ENCODE results near the gene KCTD2. TPM values are rescaled to one million over a fixed set of nuclear protein-coding genes. Genes with fewer than 3 reads are reported as not detected.
"Not testable (repeated sequence)": the region's sequence is repeated elsewhere in the genome, so short reads cannot be mapped to it uniquely, and the experiment has no call there.

The KCTD2 gene
- total RNA-seq, 2 donors from 2014 or later, result 24.4 to 104 TPM

GRCh38 chr17:75065562-75066151, 18.6 kb downstream of the KCTD2 start:
- WGBS, result 73% methylated on average over 6 of the region's 6 CpGs

DNA sequence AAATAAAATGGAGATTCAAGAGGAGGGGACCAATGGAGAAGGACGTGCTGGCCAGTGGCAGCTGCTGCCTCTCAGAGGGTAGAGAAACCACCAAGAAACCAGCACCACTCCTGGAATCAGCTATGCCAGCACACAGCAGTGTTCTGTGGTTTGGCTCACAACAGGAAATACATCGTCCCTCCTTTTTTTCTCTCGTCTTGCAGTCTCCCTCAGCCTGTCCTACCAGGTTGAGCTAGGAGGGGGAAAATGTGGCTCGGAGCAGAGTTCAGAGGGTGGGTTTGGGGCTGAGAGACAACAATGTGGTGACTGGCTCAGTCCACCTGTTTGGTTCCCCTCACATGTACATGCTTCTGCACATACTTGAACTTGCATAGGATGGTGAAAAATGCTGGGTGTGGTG, 20.8 kb downstream of the KCTD2 start:
- WGBS, result 51% methylated on average over 4 of the region's 4 CpGs
- H3K27ac ChIP-seq, result no peak overlapping the region
- no peaks in the 10 kb centered on the region for H3K4me1 ChIP-seq (replicated peaks)
- intact Hi-C loops (cut with DNase I), result no loop called here
- TF ChIP-seq POLR2A (IDR thresholded peaks at IDR 0.05) (no peak), POLR2AphosphoS5 (IDR thresholded peaks at IDR 0.05) (no peak), CTCF (IDR thresholded peaks at IDR 0.05) (no peak)
- no peaks in the 10 kb centered on the region for H3K9me3 ChIP-seq
- DNase-seq (ENCODE audit: low spot score), result no peak
- H3K4me3 ChIP-seq, result no peak overlapping the region
- H3K27me3 ChIP-seq (replicated peaks; ENCODE audit: insufficient read depth), result no peaks in the 10 kb centered on the region
- peaks cover 6 to 11% of the 10 kb centered on the region in 2 donors for H3K36me3 ChIP-seq

More at GRCh38 chr17:75065562-75066151, 18.6 kb downstream of the KCTD2 start:
- Histone ChIP-seq H3K36me3 (peaks cover 6 to 15% of the 10 kb centered on the region in 2 donors), H3K27me3 (replicated peaks; ENCODE audit: insufficient read depth) (no peaks in the 10 kb centered on the region), H3K4me3 (no peak overlapping the region), H3K9me3 (no peaks in the 10 kb centered on the region), H3K27ac (no peak overlapping the region), H3K4me1 (replicated peaks) (no peaks in the 10 kb centered on the region)
- intact Hi-C loops (cut with DNase I), result no loop called here
- no peak for TF ChIP-seq CTCF (IDR thresholded peaks at IDR 0.05)
- TF ChIP-seq POLR2A (IDR thresholded peaks at IDR 0.05), result no peak
- no peak for TF ChIP-seq POLR2AphosphoS5 (IDR thresholded peaks at IDR 0.05)
- DNase-seq (ENCODE audit: low spot score), result no peak

DNA sequence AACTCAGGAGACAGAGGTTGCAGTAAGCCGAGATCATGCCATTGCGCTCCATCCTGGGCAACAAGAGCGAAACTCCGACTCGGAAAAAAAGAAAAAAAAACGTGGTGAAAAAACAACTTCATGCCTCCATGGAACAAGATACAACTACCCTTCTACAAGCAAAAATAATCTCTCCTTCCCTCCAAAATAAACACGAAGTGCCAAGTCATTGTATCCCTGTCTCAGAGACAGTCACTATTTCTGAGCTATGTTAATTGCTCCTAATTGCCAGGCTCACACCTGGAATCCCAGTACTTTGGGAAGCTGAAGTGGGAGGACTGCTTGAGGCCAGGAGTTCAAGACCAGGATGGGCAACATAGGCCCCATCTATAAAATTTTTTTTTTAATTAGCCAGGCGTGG, 21.7 kb downstream of the KCTD2 start:
- H3K27ac ChIP-seq, result no peak overlapping the region
- H3K36me3 ChIP-seq, result peaks cover 0 to 3% of the 10 kb centered on the region in 2 donors
- no peaks in the 10 kb centered on the region for H3K4me1 ChIP-seq (replicated peaks)
- H3K27me3 ChIP-seq (replicated peaks; ENCODE audit: insufficient read depth), result no peaks in the 10 kb centered on the region
- H3K9me3 ChIP-seq, result no peaks in the 10 kb centered on the region
- intact Hi-C loops (cut with DNase I), result no loop called here
- TF ChIP-seq POLR2AphosphoS5 (IDR thresholded peaks at IDR 0.05) (no peak), POLR2A (IDR thresholded peaks at IDR 0.05) (no peak), CTCF (IDR thresholded peaks at IDR 0.05) (no peak)
- WGBS, result 81% methylated on average over 8 of the region's 8 CpGs
- H3K4me3 ChIP-seq, result no peak overlapping the region
- DNase-seq (ENCODE audit: low spot score), result no peak

DNA sequence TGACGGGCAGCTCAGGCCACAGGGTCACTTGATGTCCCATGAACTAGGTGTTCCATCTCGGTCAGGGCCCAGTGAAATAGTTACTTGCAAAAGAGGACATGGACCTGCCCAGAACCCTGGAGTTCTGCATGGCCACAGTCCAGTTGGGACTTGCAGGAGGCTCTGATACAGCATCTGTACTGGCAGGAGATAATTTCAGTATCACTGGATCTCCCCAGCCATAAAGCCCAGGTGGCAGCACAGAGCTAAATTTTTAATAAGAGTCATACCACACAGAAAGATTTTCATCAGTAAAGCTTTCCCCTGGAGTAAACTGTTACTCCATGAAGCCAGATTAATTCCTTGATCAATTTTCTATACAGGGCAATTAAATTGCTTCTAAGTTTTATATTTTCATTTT, 22.8 kb downstream of the KCTD2 start:
- H3K27ac ChIP-seq, result no peak overlapping the region
- no peaks in the 10 kb centered on the region for H3K4me1 ChIP-seq (replicated peaks)
- TF ChIP-seq POLR2AphosphoS5 (IDR thresholded peaks at IDR 0.05) (no peak), CTCF (IDR thresholded peaks at IDR 0.05) (peak in 2 of 4 experiments; percentile 39 to 59)
- no peaks in the 10 kb centered on the region for H3K9me3 ChIP-seq
- H3K27me3 ChIP-seq (replicated peaks; ENCODE audit: insufficient read depth), result no peaks in the 10 kb centered on the region
- 83% methylated on average over 2 of the region's 2 CpGs for WGBS
- peak; percentile 31 for DNase-seq (ENCODE audit: low spot score)
- H3K4me3 ChIP-seq, result no peak overlapping the region
- intact Hi-C loops (cut with DNase I), result loop anchor here (5.0 kb wide), 1 partner anchor 43 kb away; no protein-coding TSS in a partner anchor
- H3K36me3 ChIP-seq, result no peaks in the 10 kb centered on the region

DNA sequence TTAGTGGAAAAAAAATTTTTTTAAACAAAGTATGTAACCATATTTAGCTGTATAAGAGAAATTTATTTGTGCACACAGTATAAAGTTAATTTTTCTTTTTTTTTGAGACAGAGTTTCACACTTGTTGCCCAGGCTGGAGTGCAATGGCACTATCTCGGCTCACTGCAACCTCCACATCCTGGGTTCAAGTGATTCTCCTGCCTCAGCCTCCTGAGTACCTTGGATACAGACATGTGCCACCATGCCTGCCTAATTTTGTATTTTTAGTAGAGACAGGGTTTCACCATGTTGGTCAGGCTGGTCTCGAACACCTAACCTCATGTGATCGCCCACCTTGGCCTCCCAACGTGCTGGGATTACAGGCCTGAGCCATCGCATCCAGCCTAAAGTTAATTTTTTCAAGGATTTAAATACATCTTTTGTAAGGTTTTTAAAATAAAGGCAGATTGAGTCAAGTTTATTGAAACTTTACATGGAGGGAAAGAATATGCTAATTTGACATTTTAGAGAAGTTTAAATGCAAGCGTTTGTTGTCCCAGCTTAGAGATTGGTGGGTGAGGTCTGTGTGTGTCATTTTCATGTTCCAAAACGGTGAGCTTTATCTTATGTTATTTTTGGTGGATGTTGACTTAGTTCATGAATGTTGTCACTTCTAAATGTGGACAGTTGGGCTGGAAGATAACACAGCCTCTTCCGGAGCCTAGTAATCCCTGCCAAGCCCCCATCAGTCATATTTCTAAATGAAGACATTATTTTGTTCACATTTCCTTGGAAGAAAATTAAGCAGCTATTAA, 24.6 kb downstream of the KCTD2 start:
- H3K4me3 ChIP-seq; H3K27me3 ChIP-seq (replicated peaks; ENCODE audit: insufficient read depth); H3K4me1 ChIP-seq (replicated peaks); H3K9me3 ChIP-seq; DNase-seq (ENCODE audit: low spot score); H3K27ac ChIP-seq; H3K36me3 ChIP-seq: not testable (repeated sequence)
- intact Hi-C loops (cut with DNase I), result loop anchor here (5.0 kb wide), 1 partner anchor 41 kb away; no protein-coding TSS in a partner anchor
- 88% methylated on average over 8 of the region's 8 CpGs for WGBS

GRCh38 chr17:75072909-75073308, 25.9 kb downstream of the KCTD2 start:
- H3K27me3 ChIP-seq (replicated peaks; ENCODE audit: insufficient read depth); H3K36me3 ChIP-seq; H3K27ac ChIP-seq; H3K4me3 ChIP-seq; H3K4me1 ChIP-seq (replicated peaks); H3K9me3 ChIP-seq; DNase-seq (ENCODE audit: low spot score): not testable (repeated sequence)
- WGBS, result 94% methylated on average over 5 of the region's 5 CpGs
- intact Hi-C loops (cut with DNase I), result loop anchor here (5.0 kb wide), 1 partner anchor 39 kb away; no protein-coding TSS in a partner anchor
